Endodermal cell (in vitro differentiated cells): ENCODE measurements around the gene FAM156A. TPM values are rescaled to one million over a fixed set of nuclear protein-coding genes. Genes with fewer than 3 reads are reported as not detected.

Experiments
- DNase-seq: peaks from one replicate; pipeline ENCODE4 v3.0.0-alpha.2; 2017
- H3K27ac ChIP-seq: 2 replicates; pipeline ENCODE4 v1.5.1; 2013; ENCODE audit warnings: mild to moderate bottlenecking, low read depth, low read length, moderate library complexity
- H3K27me3 ChIP-seq: 2 replicates; pipeline ENCODE4 v1.6.1; 2013; ENCODE audit warnings: mild to moderate bottlenecking, low read length, moderate library complexity; ENCODE audit not compliant: insufficient read depth, control insufficient read depth, poor library complexity, severe bottlenecking
- H3K36me3 ChIP-seq: 2 replicates; pipeline ENCODE4 v1.7.0; 2013; ENCODE audit warnings: mild to moderate bottlenecking, low read length, moderate library complexity; ENCODE audit not compliant: control insufficient read depth, insufficient read depth
- H3K4me1 ChIP-seq: one replicate; pipeline ENCODE4 v1.7.0; 2013; ENCODE audit warnings: low read length; ENCODE audit not compliant: control insufficient read depth, insufficient read depth
- H3K4me3 ChIP-seq: 2 replicates; pipeline ENCODE4 v1.5.1; 2013; ENCODE audit warnings: mild to moderate bottlenecking, low read length, moderate library complexity
- H3K9ac ChIP-seq: 2 replicates; pipeline ENCODE4 v1.6.1; 2013; ENCODE audit warnings: mild to moderate bottlenecking, low read length, moderate library complexity; ENCODE audit not compliant: poor library complexity, severe bottlenecking; ENCODE audit errors: extremely low read depth
- H3K9me3 ChIP-seq: 2 replicates; pipeline ENCODE4 v1.6.1; 2013; ENCODE audit warnings: mild to moderate bottlenecking, low read length, moderate library complexity; ENCODE audit not compliant: control insufficient read depth
- H3K27ac Mint-ChIP-seq: 2 replicates; pipeline ENCODE4 v1.8.0; 2020; ENCODE audit warnings: mixed read lengths
- H3K27me3 Mint-ChIP-seq: 2 replicates; pipeline ENCODE4 v1.8.0; 2021; ENCODE audit warnings: mild to moderate bottlenecking, mixed read lengths; ENCODE audit not compliant: insufficient read depth
- H3K36me3 Mint-ChIP-seq: 2 replicates; pipeline ENCODE4 v1.8.0; 2020; ENCODE audit warnings: low read depth, mixed read lengths
- H3K4me1 Mint-ChIP-seq: 2 replicates; pipeline ENCODE4 v1.8.0; 2020; ENCODE audit warnings: mixed read lengths
- H3K4me3 Mint-ChIP-seq: 2 replicates; pipeline ENCODE4 v1.8.0; 2020; ENCODE audit warnings: mild to moderate bottlenecking, moderate library complexity, mixed read lengths
- H3K9me3 Mint-ChIP-seq: 2 replicates; pipeline ENCODE4 v1.8.0; 2020; ENCODE audit warnings: mild to moderate bottlenecking, mixed read lengths
- WGBS, 2 experiments: methylation state at CpG; one replicate each; pipeline versions ENCODE4 v1.1.5 to v1.1.7; 2013; ENCODE audit warnings: missing lambda C conversion rate in 2 of 2, mixed read lengths in 1 of 2; ENCODE audit not compliant: insufficient coverage in 1 of 2, insufficient read length in 1 of 2; 5-methylcytosine and 5-hydroxymethylcytosine counted together
- total RNA-seq, 2 donors: library from RNA; stranded (reverse); fragmentation: NEBNext Ultra II Directional in 1 of 2; extraction: Animal tissue kit (Norgen Biotek cat#: 25700) in 1 of 2; gene quantifications; 2 replicates in 1 of 2; 3 replicates in 1 of 2; pipeline ENCODE4 v1.2.1, GENCODE V29; 2021
- TF ChIP-seq, protein P1 (sequence below): fragments of 200-600 bp; sonication (generic); conservative IDR thresholded peaks from 2 replicates; pipeline ENCODE4 v1.5.0; 2021; ENCODE audit warnings: antibody characterized with exemption, mild to moderate bottlenecking

The FAM156A gene
- total RNA-seq, 2 donors from 2014 or later, result 14.0 to 21.6 TPM

DNA sequence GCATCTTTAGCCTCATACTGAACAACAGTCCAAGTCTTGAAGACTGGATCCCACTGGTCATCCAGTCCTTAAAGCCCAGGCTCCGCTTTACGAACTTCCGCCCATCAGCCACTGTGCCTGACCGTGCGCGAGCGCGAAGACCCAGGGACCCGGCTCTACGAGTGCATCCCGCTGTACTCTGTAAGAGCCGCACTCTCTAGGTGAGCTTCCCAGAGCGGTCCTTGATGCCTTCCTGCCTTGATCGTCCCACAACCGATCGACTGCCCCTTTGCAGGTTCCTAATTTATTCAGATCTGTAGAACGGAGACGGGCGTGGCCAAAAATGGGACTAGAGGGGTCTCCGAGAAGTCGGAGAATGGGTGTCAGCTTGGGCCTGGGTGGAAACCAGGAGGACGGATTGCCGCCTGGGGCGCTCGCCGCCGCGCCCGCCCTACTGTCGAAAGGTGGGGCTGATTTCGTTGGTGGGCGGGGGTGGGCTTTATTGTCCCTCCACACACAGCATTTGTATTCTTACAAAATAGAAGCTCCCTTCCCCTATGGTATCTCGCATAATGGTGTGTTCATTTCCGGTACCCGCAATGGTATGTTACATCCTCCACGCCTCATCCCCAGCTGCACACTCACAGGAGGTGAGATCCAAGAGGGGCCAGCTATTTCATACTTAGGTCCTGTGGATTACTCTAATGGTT, 42.3 kb upstream of the FAM156A start:
- H3K27ac ChIP-seq, result no peak overlapping the region
- no peaks in the 10 kb centered on the region for H3K9me3 ChIP-seq
- no peaks in the 10 kb centered on the region for H3K36me3 ChIP-seq
- no peaks in the 10 kb centered on the region for H3K4me1 ChIP-seq
- peaks cover 28% of the 10 kb centered on the region for H3K27me3 Mint-ChIP-seq
- 95 to 97% methylated on average over 12 to 26 of the region's 36 CpGs for WGBS, 2 experiments
- peaks cover 70% of the 10 kb centered on the region for H3K9me3 Mint-ChIP-seq
- TF ChIP-seq, protein P1, sequence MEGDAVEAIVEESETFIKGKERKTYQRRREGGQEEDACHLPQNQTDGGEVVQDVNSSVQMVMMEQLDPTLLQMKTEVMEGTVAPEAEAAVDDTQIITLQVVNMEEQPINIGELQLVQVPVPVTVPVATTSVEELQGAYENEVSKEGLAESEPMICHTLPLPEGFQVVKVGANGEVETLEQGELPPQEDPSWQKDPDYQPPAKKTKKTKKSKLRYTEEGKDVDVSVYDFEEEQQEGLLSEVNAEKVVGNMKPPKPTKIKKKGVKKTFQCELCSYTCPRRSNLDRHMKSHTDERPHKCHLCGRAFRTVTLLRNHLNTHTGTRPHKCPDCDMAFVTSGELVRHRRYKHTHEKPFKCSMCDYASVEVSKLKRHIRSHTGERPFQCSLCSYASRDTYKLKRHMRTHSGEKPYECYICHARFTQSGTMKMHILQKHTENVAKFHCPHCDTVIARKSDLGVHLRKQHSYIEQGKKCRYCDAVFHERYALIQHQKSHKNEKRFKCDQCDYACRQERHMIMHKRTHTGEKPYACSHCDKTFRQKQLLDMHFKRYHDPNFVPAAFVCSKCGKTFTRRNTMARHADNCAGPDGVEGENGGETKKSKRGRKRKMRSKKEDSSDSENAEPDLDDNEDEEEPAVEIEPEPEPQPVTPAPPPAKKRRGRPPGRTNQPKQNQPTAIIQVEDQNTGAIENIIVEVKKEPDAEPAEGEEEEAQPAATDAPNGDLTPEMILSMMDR, result no peak
- no peak overlapping the region for H3K4me3 ChIP-seq
- H3K27me3 ChIP-seq, result no peaks in the 10 kb centered on the region
- no peak overlapping the region for H3K9ac ChIP-seq
- H3K27ac Mint-ChIP-seq, result no peak overlapping the region
- peak overlapping the region; percentile 30 for H3K4me3 Mint-ChIP-seq
- DNase-seq, result no peak
- no peaks in the 10 kb centered on the region for H3K4me1 Mint-ChIP-seq
- no peaks in the 10 kb centered on the region for H3K36me3 Mint-ChIP-seq

DNA sequence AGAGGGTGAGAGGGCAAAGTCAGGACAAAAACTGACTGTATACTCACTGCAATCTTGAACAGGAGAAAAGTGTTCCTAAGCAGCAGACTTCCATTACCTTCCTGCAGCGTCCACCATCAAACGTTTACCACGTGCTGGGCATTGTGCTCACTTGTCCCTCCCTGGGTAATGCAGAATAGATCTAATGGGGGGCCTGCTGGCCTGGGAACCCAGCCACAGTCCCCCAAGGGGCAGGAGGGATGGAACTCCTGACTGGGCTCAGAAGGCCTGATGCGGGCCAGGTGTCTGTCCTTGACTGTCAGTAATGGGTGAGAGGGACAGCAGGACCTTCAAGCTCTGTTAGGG, 37.6 kb upstream of the FAM156A start:
- H3K9me3 ChIP-seq, result no peaks in the 10 kb centered on the region
- peak overlapping the region; percentile 83 for H3K4me3 Mint-ChIP-seq
- no peak for DNase-seq
- H3K27me3 ChIP-seq, result no peaks in the 10 kb centered on the region
- H3K9me3 Mint-ChIP-seq, result peaks cover 64% of the 10 kb centered on the region
- WGBS, 2 experiments, result 33% methylated on average over 4 of the region's 4 CpGs; no CpG with 5 or more reads in 1 of the 2 experiments
- TF ChIP-seq, protein P1, result no peak
- peaks cover 3% of the 10 kb centered on the region for H3K4me1 Mint-ChIP-seq
- H3K36me3 ChIP-seq, result no peaks in the 10 kb centered on the region
- H3K9ac ChIP-seq, result no peak overlapping the region
- H3K27ac Mint-ChIP-seq, result no peak overlapping the region
- H3K27me3 Mint-ChIP-seq, result peaks cover 18% of the 10 kb centered on the region
- no peaks in the 10 kb centered on the region for H3K4me1 ChIP-seq
- H3K27ac ChIP-seq, result no peak overlapping the region
- peak overlapping the region; percentile 96 for H3K4me3 ChIP-seq
- no peaks in the 10 kb centered on the region for H3K36me3 Mint-ChIP-seq

DNA sequence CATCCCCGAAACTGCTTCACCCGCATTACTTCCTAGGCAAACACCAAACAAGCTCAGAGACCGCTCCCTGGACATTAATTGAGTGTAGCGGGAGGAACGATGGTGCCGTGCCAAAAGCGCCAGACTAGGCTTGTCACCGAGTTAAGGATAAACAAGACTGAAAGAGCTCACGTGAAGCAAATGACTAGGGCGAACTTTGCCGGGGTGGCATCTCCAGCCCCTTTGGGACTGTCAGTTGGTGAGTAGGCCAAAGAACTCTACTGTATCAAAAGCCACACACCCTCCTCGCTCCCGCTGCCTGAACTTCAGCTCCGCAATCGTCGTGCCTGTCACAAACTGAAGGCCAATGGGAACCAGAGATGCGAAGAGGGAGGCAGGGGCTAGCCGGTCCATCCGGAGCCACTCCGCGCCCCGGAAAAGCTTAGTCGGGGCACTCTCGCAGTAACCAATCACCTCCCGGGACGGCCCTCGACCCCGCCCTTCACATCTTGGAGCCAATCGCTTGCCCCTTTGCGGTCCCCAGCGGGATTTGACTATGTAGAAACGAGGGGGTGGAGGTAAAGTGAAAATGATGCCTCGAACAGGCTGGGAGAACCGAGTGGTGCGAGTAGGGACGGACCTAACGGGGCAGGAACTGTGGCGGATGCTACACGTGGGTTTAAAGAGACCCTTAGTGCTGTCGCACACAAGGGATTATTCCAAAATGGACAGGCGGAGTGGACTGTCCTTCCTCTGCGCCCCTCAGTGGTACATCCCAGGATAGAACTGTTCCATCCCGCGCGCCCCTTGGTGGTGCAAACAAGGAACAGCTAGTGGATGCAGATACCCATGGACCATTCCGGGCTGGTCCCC, 37.0 kb upstream of the FAM156A start:
- no peaks in the 10 kb centered on the region for H3K4me1 ChIP-seq
- WGBS, 2 experiments, result 1 to 17% methylated on average over 1 to 46 of the region's 46 CpGs
- H3K36me3 Mint-ChIP-seq, result no peaks in the 10 kb centered on the region
- peaks cover 3% of the 10 kb centered on the region for H3K4me1 Mint-ChIP-seq
- peak overlapping the region; percentile 99 for H3K27ac Mint-ChIP-seq
- H3K27me3 ChIP-seq, result no peaks in the 10 kb centered on the region
- H3K9me3 ChIP-seq, result no peaks in the 10 kb centered on the region
- H3K27me3 Mint-ChIP-seq, result peaks cover 14% of the 10 kb centered on the region
- peak overlapping the region; percentile 83 for H3K4me3 Mint-ChIP-seq
- peaks cover 65% of the 10 kb centered on the region for H3K9me3 Mint-ChIP-seq
- peak; percentile 96 for DNase-seq
- H3K27ac ChIP-seq, result peak overlapping the region; percentile 97
- peak overlapping the region; percentile 96 for H3K4me3 ChIP-seq
- TF ChIP-seq, protein P1, result peak; percentile 68
- peak overlapping the region; percentile 68 for H3K9ac ChIP-seq
- H3K36me3 ChIP-seq, result no peaks in the 10 kb centered on the region
